22Rv1 (cell line): ENCODE results near the gene TFF2.

Experiments
- CTCF ChIP-seq: fragments of 450-650 bp; IDR thresholded peaks from 2 replicates; pipeline ENCODE4 v1.5.1; 2017; ENCODE audit warnings: mild to moderate bottlenecking
- ZFX ChIP-seq: fragments of 450-650 bp; IDR thresholded peaks from 2 replicates; pipeline ENCODE4 v1.6.1; 2017; ENCODE audit warnings: antibody characterized with exemption, borderline replicate concordance

DNA sequence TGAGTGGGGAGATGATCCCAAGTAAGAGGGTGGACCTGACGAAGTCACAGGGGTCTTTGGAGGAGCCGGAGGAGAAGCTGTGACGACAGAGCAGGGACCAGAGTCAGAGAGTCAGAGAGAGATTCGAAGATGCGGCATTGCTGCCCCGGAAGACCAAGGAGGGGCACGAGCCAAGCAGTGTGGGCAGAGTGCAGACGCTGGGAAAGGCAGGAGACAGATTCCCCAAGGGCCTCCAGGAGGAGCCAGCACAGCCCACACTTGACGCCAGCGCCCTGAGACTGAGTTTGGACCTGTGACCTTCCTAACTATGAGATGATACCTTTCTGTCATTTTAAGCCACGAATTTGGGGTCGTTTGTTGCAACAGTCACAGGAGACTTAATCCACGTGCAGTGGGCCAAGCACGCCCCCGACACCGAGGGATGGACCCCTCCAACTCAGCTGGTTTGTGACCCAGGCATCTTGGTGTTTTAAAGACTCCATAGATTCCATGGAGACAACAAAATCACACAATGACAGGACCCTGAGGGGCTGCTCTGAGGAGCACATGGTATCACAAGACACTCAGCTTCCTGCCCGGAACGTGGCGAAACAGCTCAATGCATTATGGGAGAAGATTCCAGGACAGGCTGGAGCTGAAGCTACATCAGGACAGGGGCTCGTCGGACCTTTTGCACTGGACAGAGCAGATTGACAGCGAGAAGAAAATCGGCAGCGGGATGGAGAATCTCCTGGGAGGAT, 26.6 kb upstream of the TFF2 start:
- TF ChIP-seq CTCF (no peak), ZFX (no peak)
